GM21576 (cell line): ENCODE data around the gene AIDA.
"Not testable (repeated sequence)": the region's sequence is repeated elsewhere in the genome, so short reads cannot be mapped to it uniquely, and the experiment has no call there.

ENCODE experiments used
- ATAC-seq: cut with Tn5 transposase; IDR thresholded peaks from one replicate; pipeline ENCODE4 v1.9.1; 2021; ENCODE audit warnings: mild to moderate bottlenecking, moderate library complexity; ENCODE audit not compliant: unreplicated experiment

The AIDA gene

GRCh38 chr1:222712253-222713090 lies at the start of gene AIDA, which contains the start of gene BROX:
TSS of gene AIDA (minus strand) at chr1:222712491. CDS start at chr1:222712317, 174 bp downstream.
TSS of gene BROX (plus strand) at chr1:222712564. CDS start at chr1:222715700, 3,136 bp downstream.
- peak; percentile 73 for ATAC-seq

GRCh38 chr1:222761083-222761482 lies 48.8 kb upstream of the AIDA start:
- ATAC-seq, result no peak

GRCh38 chr1:222759451-222760035 lies 47.3 kb upstream of the AIDA start:
- no peak for ATAC-seq

- ATAC-seq, result no peak
Measured at GRCh38 chr1:222757646-222758268, 45.5 kb upstream of the AIDA start.

- no peak for ATAC-seq
Measured at GRCh38 chr1:222754366-222755139, 42.3 kb upstream of the AIDA start.

GRCh38 chr1:222751255-222751654 lies 39.0 kb upstream of the AIDA start:
- ATAC-seq, result no peak

- ATAC-seq, result peak; percentile 96
Measured at GRCh38 chr1:222750651-222751050, 38.4 kb upstream of the AIDA start.

GRCh38 chr1:222749927-222750326 lies 37.6 kb upstream of the AIDA start:
- ATAC-seq, result no peak

GRCh38 chr1:222741630-222742457 lies 29.6 kb upstream of the AIDA start:
- not testable (repeated sequence) for ATAC-seq

- no peak for ATAC-seq
Measured at GRCh38 chr1:222739929-222740328, 27.6 kb upstream of the AIDA start.

GRCh38 chr1:222739465-222739864 lies 27.2 kb upstream of the AIDA start:
- ATAC-seq, result no peak

- no peak for ATAC-seq
Measured at GRCh38 chr1:222736972-222737371, 24.7 kb upstream of the AIDA start, which contains the start of gene FAM177B. TSS of gene FAM177B (plus strand) at chr1:222737202. CDS start at chr1:222746546, 9,344 bp downstream.

- ATAC-seq, result no peak
Measured at GRCh38 chr1:222736470-222736869, 24.2 kb upstream of the AIDA start.

GRCh38 chr1:222734740-222735139 lies 22.4 kb upstream of the AIDA start:
- no peak for ATAC-seq

GRCh38 chr1:222732216-222733159 lies 20.2 kb upstream of the AIDA start:
- ATAC-seq, result peak; percentile 98

GRCh38 chr1:222730866-222731265 lies 18.6 kb upstream of the AIDA start:
- ATAC-seq, result no peak

- no peak for ATAC-seq
Measured at GRCh38 chr1:222728746-222729145, 16.5 kb upstream of the AIDA start.

- ATAC-seq, result no peak
Measured at GRCh38 chr1:222716393-222716792, 4.1 kb upstream of the AIDA start.
